HG03571 (cell line): ENCODE results near the gene SPAG8.

ENCODE experiments used
- ATAC-seq: cut with Tn5 transposase; IDR thresholded peaks from one replicate; pipeline ENCODE4 v1.9.1; 2021; ENCODE audit not compliant: unreplicated experiment

The SPAG8 gene

GRCh38 chr9:35811381-35812024, 559 bp downstream of the SPAG8 start:
- ATAC-seq: no peak

- ATAC-seq: no peak
Measured at GRCh38 chr9:35810122-35810521, 1.9 kb downstream of the SPAG8 start.

GRCh38 chr9:35808433-35808832, 3.6 kb downstream of the SPAG8 start:
- no peak for ATAC-seq

GRCh38 chr9:35806101-35806500, 6.0 kb downstream of the SPAG8 start:
- ATAC-seq: no peak

GRCh38 chr9:35801328-35802128, 10.5 kb downstream of the SPAG8 start:
- ATAC-seq: no peak

- ATAC-seq: no peak
Measured at GRCh38 chr9:35800530-35800929, 11.5 kb downstream of the SPAG8 start.

GRCh38 chr9:35798658-35799374, 13.2 kb downstream of the SPAG8 start:
- ATAC-seq: no peak

- no peak for ATAC-seq
Measured at GRCh38 chr9:35797311-35798109, 14.6 kb downstream of the SPAG8 start.

GRCh38 chr9:35795695-35796094, 16.4 kb downstream of the SPAG8 start:
- ATAC-seq: no peak

GRCh38 chr9:35793461-35793860, 18.6 kb downstream of the SPAG8 start:
- ATAC-seq: no peak

GRCh38 chr9:35792826-35793225, 19.2 kb downstream of the SPAG8 start:
- no peak for ATAC-seq

- no peak for ATAC-seq
Measured at GRCh38 chr9:35792024-35792813, 19.8 kb downstream of the SPAG8 start.

GRCh38 chr9:35791297-35791921, 20.7 kb downstream of the SPAG8 start, which contains the start of gene NPR2:
NPR2 (plus strand) TSS chr9:35791591; CDS start chr9:35792409, 818 bp downstream.
- no peak for ATAC-seq

- ATAC-seq: no peak
Measured at GRCh38 chr9:35790385-35791296, 21.4 kb downstream of the SPAG8 start.

- no peak for ATAC-seq
Measured at GRCh38 chr9:35790025-35790384, 22.1 kb downstream of the SPAG8 start.

- ATAC-seq: no peak
Measured at GRCh38 chr9:35789541-35789940, 22.5 kb downstream of the SPAG8 start.

- ATAC-seq: no peak
Measured at GRCh38 chr9:35783418-35783817, 28.6 kb downstream of the SPAG8 start.

GRCh38 chr9:35781066-35781465, 31.0 kb downstream of the SPAG8 start:
- ATAC-seq: no peak

- ATAC-seq: no peak
Measured at GRCh38 chr9:35778496-35778895, 33.6 kb downstream of the SPAG8 start.
